NCI-H1417 treated with DMSO at 0.1 percent for 48 hours (cell line): Measurements from ENCODE around the gene SCUBE1.
"Not testable (repeated sequence)": the region's sequence is repeated elsewhere in the genome, so short reads cannot be mapped to it uniquely, and the experiment has no call there.

Experiments used
- DNase-seq: peaks from one replicate; lab custom pipeline; 2025; lab: John Stamatoyannopoulos, UW

Gene SCUBE1

DNA sequence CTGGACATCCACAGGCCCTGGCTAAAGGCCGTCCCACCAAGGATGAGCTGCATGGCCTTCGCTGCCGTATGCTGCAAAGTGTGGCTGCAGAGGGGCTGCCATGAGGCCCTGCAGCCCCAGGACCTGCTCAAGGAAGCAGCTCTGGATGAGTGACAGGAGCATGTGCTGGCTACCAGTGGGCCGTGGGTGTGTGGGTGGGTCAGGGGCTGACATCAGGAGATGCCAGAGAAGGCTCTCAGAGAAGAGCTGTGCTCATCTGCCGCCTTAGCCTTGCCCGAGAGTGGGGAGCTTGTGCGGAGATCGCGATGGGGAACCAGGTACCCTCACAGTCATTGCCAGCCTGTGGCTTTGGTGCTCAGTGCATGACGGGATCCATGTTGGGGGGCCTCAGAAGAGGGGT lies 41.3 kb downstream of the SCUBE1 start:
- DNase-seq: no peak

DNA sequence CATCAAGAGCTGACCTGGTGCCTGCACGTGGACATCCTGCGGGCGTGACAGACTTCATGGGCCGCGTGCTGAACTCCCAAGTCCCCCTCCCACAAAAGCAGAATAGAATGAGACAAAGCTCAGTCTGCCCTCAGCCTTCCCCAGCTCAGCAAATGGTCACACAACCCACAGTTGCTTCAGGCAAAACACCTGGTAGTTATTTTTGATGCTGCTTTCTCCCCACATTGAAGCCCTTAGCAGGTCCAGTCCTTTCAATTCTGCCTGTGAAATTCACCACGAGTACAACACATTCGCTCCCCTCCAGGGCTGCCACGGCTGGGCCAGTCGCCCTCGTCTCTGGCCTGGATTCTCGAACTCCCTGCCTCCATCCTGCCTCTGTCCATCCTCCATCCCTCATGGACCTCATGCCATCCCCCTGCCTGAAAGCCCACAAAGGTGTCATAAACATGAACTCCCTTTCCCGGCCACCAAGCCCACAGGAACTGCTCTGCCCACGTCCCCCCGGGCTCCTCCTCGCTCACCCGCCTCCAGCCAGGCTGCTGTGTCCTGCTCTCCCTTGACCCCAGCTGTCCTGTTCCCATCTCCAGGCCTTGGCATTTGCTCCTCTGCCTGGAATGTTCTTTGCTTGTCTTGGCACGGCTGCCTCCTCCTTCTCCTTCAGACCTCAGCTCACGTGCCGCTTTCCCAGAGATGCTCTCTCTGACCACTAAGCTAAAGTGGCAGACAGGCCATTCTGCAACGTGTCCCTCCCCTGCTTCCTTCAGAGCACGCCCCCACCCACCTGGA lies 42.1 kb downstream of the SCUBE1 start:
- no peak for DNase-seq

DNA sequence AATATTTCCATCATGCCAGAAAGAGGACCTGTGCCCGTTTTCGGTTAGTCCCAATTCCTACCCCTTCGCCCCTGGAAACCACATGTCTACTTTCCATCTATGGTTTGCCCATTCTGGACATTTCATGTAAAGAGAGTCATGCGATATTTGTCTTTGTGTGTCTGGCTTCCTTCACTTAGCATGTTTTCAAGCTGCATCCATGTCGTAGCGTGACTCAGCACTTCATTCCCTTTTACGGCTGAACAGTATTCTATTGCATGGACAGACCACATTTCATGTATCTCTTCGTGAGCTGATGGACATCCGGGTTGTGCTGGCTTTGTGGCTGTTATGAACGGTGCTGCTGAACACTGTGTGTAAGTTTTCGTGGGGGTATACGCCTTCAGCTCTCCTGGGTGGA lies 43.4 kb downstream of the SCUBE1 start:
- no peak for DNase-seq

DNA sequence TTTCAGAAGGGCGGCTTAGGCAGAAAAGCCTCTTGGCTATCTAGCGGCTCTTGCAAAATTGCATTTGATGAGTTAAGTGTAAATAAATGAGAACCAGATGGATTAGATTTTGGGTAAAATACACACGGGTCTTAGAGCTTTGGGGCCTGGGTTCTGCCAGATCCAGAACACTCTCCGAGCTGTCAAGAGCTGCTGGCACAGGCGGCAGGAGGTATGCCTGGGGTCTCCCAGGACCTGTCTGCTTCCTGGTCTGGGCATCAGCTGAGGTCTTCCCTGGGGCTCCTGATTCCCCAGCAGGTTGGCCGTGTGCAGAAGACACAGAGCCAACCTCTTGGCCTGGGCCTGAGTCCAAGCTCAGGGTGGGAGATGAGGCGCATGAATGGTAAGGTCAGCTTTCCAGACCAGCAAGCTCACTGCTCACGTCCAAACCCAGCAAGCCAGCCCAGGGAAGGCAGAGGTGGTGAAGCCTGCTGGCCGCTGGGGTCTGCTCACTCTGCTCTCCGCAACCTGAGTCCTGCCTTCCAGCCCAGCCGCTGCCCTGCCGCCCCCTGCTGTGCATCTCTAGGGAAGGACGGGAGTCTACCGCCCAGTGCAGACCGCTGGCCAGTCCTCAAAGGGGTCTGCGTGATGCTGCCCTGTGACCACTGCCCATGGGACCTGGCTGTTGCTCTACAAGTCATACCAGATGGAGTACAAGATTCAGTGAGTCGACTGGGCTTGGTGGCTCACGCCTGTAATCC lies 44.9 kb downstream of the SCUBE1 start:
- DNase-seq: no peak

DNA sequence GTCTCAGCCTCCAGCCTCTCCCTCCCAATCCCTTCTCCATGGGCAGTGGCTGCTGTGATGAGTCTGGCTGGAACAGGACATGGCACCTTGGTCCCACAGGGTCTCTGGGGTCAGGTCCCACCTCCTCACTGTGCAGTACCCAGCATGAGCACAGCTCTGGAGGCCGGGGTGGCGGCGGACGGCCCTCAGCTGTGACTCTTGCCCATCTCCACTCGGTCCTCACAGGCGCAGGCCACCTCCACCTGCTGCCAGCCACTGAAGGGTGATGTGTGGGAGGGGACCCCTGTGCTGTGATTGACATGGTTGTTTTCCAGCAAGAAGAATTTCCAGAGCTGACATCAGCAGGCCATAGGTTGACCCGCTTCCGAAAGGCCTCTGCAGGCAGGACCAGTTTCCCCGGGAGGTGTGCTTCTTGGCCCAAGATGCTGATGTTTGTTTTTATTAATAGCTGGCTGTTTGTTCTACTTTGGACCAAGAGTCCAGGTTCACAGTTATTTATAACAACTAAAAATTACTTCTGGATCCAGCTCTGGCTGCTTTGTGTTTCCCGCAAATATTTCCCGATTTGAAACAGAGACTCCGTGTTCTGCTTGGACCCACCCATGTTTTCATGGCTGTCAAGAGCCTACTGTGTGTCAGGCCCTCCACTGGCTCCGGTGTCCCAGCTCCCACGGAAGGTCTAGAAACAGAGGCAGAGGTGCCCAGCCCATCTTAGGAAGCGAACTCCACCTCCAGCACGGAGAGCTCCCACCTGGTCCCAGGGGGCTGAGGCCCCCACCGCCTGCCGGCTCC lies 45.7 kb downstream of the SCUBE1 start:
- DNase-seq: no peak

DNA sequence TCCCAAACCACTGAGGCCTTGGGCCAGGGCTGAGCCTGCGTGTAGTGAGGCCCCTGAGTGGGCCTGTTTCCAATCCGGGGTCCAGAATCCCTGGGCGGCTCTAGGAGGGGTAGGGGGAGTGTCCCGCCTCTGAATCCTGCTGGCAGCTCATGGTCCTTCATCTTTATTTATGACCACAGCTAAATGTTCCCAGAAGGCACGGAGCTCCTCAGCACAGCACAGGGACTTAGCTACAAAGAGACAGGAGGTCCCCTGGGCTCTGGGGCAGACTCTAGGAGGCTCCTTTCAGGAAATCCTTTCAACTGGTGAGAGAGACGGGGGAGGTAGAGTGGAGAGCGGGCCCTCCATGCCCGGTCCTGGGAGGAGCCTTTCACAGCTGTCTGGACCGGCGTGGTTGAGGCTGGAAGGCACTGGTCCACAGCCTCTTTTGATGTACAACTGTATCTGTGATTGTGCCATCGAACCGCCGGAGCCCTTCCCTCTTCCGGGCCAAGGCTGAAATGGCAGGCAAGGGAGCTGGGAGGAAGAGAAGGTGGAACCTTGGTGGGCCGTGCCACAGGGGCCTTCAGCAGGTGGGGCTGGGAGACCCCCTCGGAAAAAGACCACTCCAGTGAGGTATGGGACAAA lies 46.8 kb downstream of the SCUBE1 start:
- DNase-seq: no peak

DNA sequence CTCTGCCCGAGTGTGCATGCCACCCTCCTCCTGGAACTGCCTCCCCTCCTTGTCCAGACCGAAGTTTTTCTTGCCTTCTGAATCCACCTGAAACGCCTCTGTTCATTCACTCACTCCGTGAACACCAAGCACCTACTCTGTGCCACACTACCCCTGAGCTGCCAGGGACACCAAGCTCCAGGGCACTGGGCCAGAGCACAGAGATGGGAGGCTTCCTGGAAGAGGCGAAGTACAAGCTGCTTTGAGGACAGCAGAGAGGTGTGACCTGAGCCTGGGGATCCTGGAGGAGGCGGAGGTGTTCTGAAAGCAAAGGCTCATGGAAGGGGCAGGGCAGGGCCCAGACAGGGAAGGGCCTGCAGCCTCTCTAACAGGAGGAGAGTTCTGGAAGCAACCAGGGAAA lies 47.5 kb downstream of the SCUBE1 start:
- no peak for DNase-seq

DNA sequence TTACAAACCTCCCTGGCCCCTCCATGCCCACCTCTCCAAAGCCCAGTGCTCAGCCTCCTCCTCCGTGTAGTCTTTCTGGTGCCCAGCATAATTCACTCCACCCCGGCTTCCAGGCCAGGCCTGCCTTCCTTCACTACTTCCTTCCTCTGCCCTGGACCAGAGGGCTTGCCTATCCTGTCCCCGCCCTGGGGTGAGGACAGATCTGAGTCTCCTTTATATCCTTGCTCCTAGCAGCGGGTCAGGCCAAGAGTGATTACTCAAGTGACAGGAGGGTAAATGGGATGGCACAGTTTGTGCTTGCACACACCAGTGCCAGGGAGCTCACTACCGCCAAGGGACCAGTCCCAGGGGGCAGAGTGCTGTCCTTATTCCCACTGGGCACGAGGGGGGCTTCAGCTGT lies 48.0 kb downstream of the SCUBE1 start:
- DNase-seq: no peak

DNA sequence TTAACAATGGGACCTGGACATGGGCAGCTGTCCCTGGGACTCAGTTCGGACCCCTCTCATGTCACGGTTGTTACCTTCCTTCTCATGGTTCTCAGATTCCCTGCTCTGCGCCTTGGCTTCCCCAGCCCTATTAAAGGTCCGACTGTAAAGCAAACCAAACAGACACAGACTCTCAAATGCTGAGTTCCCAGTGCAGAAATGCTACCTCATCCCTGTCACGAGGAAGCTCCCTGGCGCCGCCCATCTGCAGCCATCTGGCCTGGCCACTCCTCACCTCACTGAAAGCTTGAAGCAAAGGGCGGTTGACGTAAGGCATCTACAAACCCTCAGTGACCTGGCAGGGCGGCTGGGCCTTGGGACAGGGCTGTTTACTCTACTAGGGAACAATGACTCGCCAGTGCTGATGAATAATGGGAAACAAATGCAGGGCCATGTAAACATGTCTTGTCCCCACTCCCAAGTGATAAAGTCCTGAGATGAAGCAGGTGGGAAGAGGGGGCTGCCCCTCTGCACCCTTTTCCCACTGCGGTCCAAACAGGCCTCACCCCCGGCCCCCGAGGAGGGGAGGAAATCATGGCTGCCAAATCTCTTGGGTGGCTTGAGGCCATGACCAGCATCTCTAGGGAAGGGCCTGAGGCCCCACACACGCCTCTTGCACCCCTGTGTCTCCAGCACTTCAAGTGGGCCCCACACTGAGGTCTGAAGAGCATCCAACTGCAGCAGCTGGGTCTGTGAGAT lies 49.3 kb downstream of the SCUBE1 start:
- DNase-seq: no peak

DNA sequence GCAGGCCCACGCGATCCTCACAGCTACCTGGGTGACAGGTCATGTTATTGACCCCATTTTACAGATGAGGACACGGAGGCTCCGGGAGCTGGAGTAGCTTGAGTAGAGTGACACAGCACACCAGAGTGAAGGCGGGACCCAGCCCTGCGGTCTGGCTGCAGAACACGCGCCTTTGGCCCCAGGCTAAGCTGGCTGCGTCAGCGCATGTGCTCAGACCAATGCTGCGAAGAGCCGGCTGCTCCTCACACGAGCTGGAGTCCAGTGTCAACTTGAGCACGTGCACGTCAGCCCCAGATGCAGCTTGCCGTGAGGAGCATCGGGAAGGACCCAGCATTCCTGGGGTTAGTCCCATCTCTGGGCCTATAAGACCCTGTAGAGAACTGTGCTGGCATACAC lies 49.9 kb downstream of the SCUBE1 start:
- DNase-seq: no peak

DNA sequence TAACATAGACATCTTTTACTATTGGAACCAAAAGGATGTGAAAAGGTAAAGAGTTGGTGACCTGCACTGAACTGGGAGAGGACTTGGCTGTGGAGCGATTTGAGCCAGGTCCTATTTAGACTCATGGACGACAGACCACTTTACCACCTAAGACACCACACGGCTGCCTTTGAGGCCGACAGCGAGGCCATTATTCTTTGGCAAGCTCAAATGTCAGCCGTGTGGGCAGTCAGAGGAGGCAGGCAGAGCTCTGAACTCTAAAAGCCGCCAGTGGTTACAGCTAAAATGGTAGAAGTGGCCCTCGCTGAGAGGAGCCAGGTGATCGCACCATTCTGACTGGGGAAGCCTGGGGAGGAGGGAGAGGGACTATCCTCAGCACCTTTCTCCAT lies 50.5 kb downstream of the SCUBE1 start:
- DNase-seq: no peak

DNA sequence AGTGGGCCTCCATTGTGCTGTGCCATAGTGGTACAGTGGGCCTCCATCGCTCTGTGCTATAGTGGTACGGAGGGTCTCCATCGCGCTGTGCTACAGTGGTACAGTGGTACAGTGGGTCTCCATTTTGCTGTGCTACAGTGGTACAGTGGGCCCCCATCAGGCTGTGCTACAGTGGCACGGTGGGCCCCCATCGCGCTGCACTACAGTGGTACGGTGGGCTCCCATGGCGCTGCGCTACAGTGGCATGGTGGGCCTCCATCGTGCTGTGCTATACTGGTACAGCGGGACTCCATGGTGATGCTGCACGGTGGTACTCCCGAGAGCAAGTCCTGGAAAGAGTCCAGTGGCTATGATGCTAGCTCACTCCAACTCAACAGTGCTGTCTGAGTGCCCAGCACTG lies 51.8 kb downstream of the SCUBE1 start:
- no peak for DNase-seq

DNA sequence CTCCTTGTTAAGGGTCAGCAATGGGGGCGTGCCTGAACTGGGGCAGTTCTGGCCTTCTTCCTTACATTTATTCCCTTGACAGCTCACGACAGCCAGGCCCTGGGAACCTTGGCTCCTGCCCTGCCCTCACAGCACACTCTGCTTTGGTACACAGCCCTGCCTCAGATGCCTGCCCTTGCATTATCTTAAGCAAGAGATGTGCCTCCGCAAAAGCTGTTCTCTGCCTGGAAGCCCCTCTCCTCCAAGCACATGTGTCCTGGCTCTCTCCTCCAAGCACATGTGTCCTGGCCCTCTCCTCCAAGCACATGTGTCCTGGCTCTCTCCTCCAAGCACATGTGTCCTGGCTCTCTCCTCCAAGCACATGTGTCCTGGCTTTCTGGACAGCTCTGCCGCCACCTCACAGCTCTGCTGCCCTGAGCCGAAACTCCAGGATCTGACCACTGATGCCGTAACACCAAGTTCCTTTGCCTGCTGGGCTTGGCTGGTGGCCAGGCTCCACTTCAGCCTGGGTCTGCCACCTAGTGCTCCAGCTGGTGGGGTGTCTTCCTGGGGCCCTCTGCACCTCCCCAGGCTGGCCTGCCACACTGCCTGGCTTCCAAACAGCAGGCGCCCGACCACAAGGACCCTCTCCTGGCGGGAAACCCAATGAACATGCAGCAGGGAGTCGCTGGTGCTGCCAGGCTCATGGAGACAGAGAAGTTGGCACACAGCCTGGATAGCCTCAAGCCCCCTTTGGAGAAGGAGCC lies 53.0 kb downstream of the SCUBE1 start:
- no peak for DNase-seq

DNA sequence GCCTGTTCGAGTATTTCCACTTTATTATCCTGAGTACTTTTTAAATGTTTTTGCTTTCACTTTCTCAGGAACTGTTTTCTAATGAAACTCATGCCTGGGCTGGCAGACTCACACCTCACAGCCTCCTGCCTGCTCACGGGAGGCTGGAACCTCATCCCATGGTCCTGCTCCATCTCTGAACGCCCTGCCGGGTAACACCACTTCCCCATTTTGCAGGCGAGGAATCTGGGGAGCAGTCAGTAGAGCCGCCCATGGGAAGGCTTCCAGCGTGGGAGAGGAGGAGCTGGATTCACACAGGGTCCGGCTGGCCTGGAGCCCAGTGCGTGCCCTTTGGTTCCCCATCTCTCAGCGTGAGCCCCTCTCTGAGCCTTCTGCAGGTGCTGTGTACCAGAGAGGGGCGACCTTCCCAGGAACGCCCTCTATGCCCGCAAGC lies 53.6 kb downstream of the SCUBE1 start:
- no peak for DNase-seq

DNA sequence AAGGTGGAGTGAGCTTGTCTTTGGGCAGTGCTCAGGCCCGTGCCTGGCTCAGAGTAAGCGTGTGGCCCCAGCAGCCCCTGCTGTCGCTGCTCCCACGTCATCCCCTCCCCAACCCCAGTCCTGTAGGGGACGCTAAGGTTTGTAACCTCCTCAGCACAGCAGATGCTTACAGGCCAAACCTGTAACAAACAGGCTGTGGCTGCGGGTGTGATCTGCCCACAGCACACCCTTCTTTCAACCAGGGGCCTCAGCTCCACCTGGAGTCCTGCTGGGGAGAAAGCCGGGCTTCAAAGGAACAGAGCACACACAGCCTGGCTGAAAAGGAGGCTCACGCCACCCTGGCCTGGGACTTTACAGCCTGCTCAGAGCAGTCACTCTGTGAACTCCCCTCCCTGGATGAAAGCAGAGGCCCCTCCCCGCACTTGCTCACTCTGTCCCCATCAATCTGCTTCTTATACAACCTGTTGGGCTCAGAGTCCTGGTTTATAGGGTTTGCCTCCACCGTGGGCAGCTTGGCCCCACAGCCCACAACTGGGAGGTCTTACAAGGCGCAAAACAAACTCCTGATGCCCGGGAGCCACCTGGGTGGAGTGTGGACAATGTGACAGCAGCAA lies 54.3 kb downstream of the SCUBE1 start:
- DNase-seq: no peak

DNA sequence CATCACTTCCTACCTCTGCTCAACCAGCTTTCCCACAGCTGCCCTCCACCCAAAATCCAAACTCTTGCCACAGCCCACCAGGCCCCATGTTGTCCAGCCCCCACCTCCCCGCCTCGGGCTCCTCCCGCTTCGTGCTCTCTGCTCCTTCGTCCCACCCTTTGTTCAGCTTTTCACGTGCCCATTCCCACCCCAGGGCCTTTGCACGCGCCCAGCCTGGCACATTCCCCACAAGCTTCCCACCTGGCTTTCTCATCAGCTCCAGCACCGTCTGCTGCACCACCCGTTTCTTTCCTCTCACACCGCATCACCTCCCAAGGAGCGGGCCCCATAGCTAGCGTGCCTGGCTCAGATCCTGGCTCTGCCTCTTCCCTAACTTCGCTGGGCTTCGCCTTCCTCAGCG lies 54.8 kb downstream of the SCUBE1 start:
- DNase-seq: no peak

DNA sequence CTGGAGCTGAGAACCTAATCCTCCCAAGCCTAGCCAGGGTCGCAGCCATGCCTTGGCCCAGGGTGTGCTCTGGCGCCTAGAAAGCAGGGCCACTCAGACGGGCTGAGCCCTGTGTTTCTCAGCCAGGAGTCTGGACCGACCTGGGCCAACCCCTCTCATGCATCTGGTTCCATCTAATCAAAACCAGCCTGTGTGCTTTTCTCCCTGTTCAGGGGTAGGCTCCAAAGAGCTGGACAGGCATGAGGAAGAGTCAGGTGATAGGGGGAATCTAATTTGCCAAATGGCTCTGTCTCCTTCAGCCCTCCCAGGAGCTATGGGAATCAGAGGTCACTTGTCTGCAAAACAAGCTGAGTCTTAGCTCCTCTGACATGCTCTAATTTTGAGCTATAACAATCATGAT lies 55.7 kb downstream of the SCUBE1 start:
- DNase-seq: no peak

DNA sequence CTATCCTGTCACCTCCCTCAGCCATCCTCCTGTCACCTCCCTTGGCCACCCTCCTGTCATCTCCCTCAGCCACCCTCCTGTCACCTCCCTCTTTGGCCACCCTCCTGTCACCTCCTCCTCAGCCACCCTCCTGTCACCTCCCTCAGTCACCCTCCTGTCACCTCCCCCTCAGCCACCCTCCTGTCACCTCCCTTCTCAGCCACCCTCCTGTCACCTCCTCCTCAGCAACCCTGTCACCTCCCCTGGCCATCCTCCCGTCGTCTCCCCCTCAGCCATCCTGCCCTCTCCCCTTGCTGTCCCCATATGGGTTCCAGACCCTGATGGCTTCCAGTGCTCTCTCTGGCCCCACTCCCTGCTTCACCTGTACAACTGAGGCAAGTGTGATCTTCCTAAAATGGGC lies 61.8 kb downstream of the SCUBE1 start:
- no peak for DNase-seq

DNA sequence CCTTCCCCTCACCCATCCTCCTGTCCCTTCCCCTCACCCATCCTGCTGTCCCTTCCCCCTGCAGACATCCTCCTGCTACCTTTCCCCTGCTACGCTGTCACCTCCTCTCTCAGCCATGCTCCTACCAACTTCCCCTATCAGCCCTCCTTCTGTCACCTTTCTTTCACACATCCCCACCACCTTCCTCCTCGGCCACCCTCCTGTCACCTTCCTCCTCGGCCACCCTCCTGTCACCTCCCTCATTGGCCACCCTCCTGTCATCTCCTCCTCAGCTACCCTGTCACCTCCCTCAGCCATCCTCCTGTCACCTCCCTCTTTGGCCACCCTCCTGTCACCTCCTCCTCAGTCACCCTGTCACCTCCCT lies 62.7 kb downstream of the SCUBE1 start:
- not testable (repeated sequence) for DNase-seq

DNA sequence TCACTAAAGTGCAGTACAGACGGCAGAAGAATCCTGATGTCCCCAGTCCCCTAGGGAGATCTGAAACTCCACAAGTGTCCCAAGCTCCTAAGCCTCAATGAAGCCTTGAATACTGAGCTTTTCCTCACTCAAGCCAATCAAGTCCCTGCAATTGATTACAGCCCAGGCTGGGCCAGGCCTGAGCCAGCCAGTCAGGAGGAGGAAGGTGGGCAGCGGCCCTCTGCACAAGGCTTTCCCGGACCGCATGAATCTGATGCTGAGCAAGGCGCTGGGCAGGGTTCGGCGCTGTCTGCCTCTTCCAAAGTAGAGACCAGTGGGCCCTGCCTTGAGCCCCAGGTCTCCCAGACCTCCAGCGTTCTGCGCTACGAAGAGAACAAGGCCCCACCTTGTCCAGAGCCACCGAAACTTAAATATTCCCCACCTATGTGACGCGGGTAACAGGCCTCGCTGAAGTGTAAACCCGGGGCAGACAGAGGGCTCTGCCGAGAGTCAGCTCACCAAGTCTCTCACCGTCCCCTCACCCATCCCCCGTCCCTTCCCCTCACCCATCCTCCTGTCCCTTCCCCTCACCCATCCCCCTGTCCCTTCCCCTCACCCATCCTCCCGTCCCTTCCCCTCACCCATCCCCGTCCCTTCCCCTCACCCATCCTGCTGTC lies 63.2 kb downstream of the SCUBE1 start:
- no peak for DNase-seq
